A549 treated with GW870086 at 1 μM for 4 hours (cell line): Measurements from ENCODE around the gene SNIP1. TPM values are rescaled to one million over a fixed set of nuclear protein-coding genes. Genes with fewer than 3 reads are reported as not detected.

ENCODE experiments used
- total RNA-seq: library from RNA; stranded (reverse); fragments of 200-300 nt; extraction: Qiagen RNA extraction; gene quantifications from 5 replicates; pipeline ENCODE4 v1.2.3, GENCODE V29; 2022; ENCODE audit warnings: low read depth

SNIP1 gene
- 9.0 to 14.5 TPM (median 13.0 TPM) in 5 replicates for total RNA-seq

GRCh38 chr1:37553927-37554808, at the start of gene SNIP1:
SNIP1 (minus strand) TSS chr1:37554293; CDS start chr1:37554229, 64 bp downstream.

GRCh38 chr1:37595440-37596181, 41.5 kb upstream of the SNIP1 start, which contains the start of gene GNL2:
GNL2 (minus strand) TSS chr1:37595937; CDS start chr1:37595822, 115 bp downstream.

GRCh38 chr1:37556712-37557196, 2.7 kb upstream of the SNIP1 start, which contains the start of gene DNALI1:
DNALI1 (plus strand) TSS chr1:37556940; CDS start chr1:37556995, 55 bp downstream.

GRCh38 chr1:37514350-37515184, 39.5 kb downstream of the SNIP1 start, which contains the start of gene MEAF6:
MEAF6 (minus strand) TSS chr1:37514766; CDS start chr1:37514746, 20 bp downstream.

Other genes with a start within 250 kb of the SNIP1 start
- 33.2 to 47.8 TPM (median 41.9 TPM) in 5 replicates for gene ZC3H12A, start 79.7 kb downstream of the SNIP1 start, total RNA-seq
- gene MEAF6, start 39.5 kb downstream of the SNIP1 start, total RNA-seq = 46.0 to 62.1 TPM (median 47.9 TPM) in 5 replicates
- 0.05 to 0.38 TPM (median 0.05 TPM) in 3 of 5 replicates, not detected in the others for gene DNALI1, start 2.6 kb upstream of the SNIP1 start, total RNA-seq
- 49.7 to 58.3 TPM (median 57.0 TPM) in 5 replicates for gene GNL2, start 41.6 kb upstream of the SNIP1 start, total RNA-seq
- 0.08 to 0.15 TPM (median 0.11 TPM) in 4 of 5 replicates, not detected in the other for gene RSPO1, start 80.6 kb upstream of the SNIP1 start, total RNA-seq
- gene CDCA8, start 138.2 kb upstream of the SNIP1 start, total RNA-seq = 44.9 to 49.2 TPM (median 46.5 TPM) in 5 replicates
- 0.96 to 2.1 TPM (median 1.3 TPM) in 5 replicates for gene EPHA10, start 210.8 kb upstream of the SNIP1 start, total RNA-seq
- 21.3 to 25.5 TPM (median 24.6 TPM) in 5 replicates for gene MANEAL, start 239.6 kb upstream of the SNIP1 start, total RNA-seq